HCT116 (cell line): ENCODE results near the gene ABRACL. TPM values are rescaled to one million over a fixed set of nuclear protein-coding genes. Genes with fewer than 3 reads are reported as not detected.
A peak's percentile ranks its signal among the peaks of the same experiment; 100 is the strongest.

Experiments used
- ATAC-seq: fragments of 200-7000 bp; cut with Tn5 transposase; 2 replicates; pipeline ENCODE4 v1.9.1; 2020; ENCODE audit warnings: mild to moderate bottlenecking, moderate library complexity
- BruUV-seq: library from RNA; stranded (reverse); fragments of 400-500 nt; replicated peaks from 2 replicates; lab custom pipeline; 2021; lab: Mats Ljungman, UMichigan
- CTCF ChIA-PET: fragments of 300-600 bp; sonication (Branson Sonifier 250); formaldehyde crosslinking; loops from one replicate; lab custom pipeline; 2021; ENCODE audit warnings: antibody characterized with exemption; lab: Charles Lee
- POLR2A ChIA-PET: fragments of 300-600, 350-600 bp; sonication (Branson Sonifier 250); formaldehyde crosslinking; loops from one replicate; lab custom pipeline; 2021; ENCODE audit warnings: antibody characterized with exemption; lab: Charles Lee
- RAD21 ChIA-PET, 2 experiments: fragments of 300-600 bp; sonication (Branson Sonifier 250); formaldehyde crosslinking; loops; one replicate each; lab custom pipeline; 2023; ENCODE audit warnings: low total read pairs in 2 of 2; ENCODE audit not compliant: uncharacterized antibody in 2 of 2, unreplicated experiment in 2 of 2, low non-redundant PET in 1 of 2; lab: Charles Lee
- DNase-seq: peaks from one replicate; pipeline ENCODE4 v3.0.0-alpha.2; 2010; ENCODE audit warnings: low read depth, low spot score
- H2AFZ ChIP-seq: fragments of 200-600 bp; shearing (Covaris generic), sonication (generic); 2 replicates; pipeline ENCODE4 v1.6.1; 2017; ENCODE audit warnings: low read depth, mixed run types, mixed read lengths, antibody characterized with exemption, low read length; ENCODE audit not compliant: poor library complexity, severe bottlenecking
- H3K27ac ChIP-seq: 2 replicates; pipeline ENCODE4 v1.5.1; 2012; ENCODE audit warnings: low read depth, low read length
- H3K27me3 ChIP-seq: fragments of 200-600 bp; sonication (generic); 2 replicates; pipeline ENCODE4 v1.6.1; 2016; ENCODE audit warnings: mixed run types, low read length, mixed read lengths; ENCODE audit not compliant: insufficient read depth
- H3K36me3 ChIP-seq, 2 experiments: fragments of 200-500 bp in 1 of 2; fragments of 200-600 bp in 1 of 2; sonication (Bioruptor generic) in 1 of 2; sonication (generic) in 1 of 2; 2 replicates each; pipeline versions ENCODE4 v1.5.1 to v1.6.1; 2014 to 2016; ENCODE audit warnings: low read length in 2 of 2, inconsistent platforms in 1 of 2, mixed read lengths in 1 of 2, mixed run types in 1 of 2; ENCODE audit not compliant: insufficient read depth in 2 of 2, control insufficient read depth in 1 of 2
- H3K4me1 ChIP-seq, 2 experiments: fragments of 200-600 bp in 1 of 2; sonication (generic) in 1 of 2; 2 replicates each; pipeline versions ENCODE4 v1.5.1 to v1.6.1; 2012 to 2017; ENCODE audit warnings: low read length in 2 of 2, inconsistent platforms in 1 of 2, mild to moderate bottlenecking in 1 of 2, mixed read lengths in 1 of 2, mixed run types in 1 of 2, moderate library complexity in 1 of 2; ENCODE audit not compliant: insufficient read depth in 2 of 2, control insufficient read depth in 1 of 2
- H3K4me2 ChIP-seq: fragments of 200-600 bp; sonication (generic); 2 replicates; pipeline ENCODE4 v1.6.1; 2017; ENCODE audit warnings: mixed run types, low read length, mixed read lengths
- H3K4me3 ChIP-seq, 2 experiments: fragments of 200-600 bp in 1 of 2; sonication (generic) in 1 of 2; replicated peaks in 1 of 2; 2 replicates each; pipeline ENCODE4 v1.5.1; 2011 to 2016; ENCODE audit warnings: low read length in 2 of 2, control low read depth in 1 of 2, low read depth in 1 of 2, mild to moderate bottlenecking in 1 of 2, mixed read lengths in 1 of 2, mixed run types in 1 of 2
- H3K79me2 ChIP-seq: fragments of 200-600 bp; sonication (generic); 2 replicates; pipeline ENCODE4 v1.6.1; 2017; ENCODE audit warnings: mild to moderate bottlenecking, mixed run types, low read length, moderate library complexity, mixed read lengths; ENCODE audit not compliant: insufficient read depth
- H3K9ac ChIP-seq: fragments of 200-600 bp; sonication (generic); 2 replicates; pipeline ENCODE4 v1.6.1; 2016; ENCODE audit warnings: low read length, mixed read lengths
- H3K9me2 ChIP-seq: fragments of 200-600 bp; sonication (generic), shearing (Covaris generic); 2 replicates; pipeline ENCODE4 v1.6.1; 2017; ENCODE audit warnings: mixed run types, mild to moderate bottlenecking, moderate library complexity; ENCODE audit not compliant: insufficient read depth
- H3K9me3 ChIP-seq, 2 experiments: fragments of 200-500 bp in 1 of 2; fragments of 200-600 bp in 1 of 2; sonication (Bioruptor generic) in 1 of 2; sonication (generic) in 1 of 2; 2 replicates each; pipeline ENCODE4 v1.6.1; 2014 to 2017; ENCODE audit warnings: low read length in 2 of 2, mixed read lengths in 2 of 2, inconsistent platforms in 1 of 2, low read depth in 1 of 2, mild to moderate bottlenecking in 1 of 2, mixed run types in 1 of 2, moderate library complexity in 1 of 2; ENCODE audit not compliant: control insufficient read depth in 1 of 2, insufficient read depth in 1 of 2
- H4K20me1 ChIP-seq: fragments of 200-600 bp; sonication (generic), shearing (Covaris generic); 2 replicates; pipeline ENCODE4 v1.6.1; 2017; ENCODE audit warnings: mixed run types, mild to moderate bottlenecking, moderate library complexity; ENCODE audit not compliant: insufficient read depth
- CBX3 ChIP-seq: IDR thresholded peaks from 2 replicates; pipeline ENCODE4 v1.6.1; 2012; ENCODE audit warnings: low read depth
- CTCF ChIP-seq, 3 experiments: fragments of 200-600 bp in 1 of 3; sonication (generic) in 1 of 3; IDR thresholded peaks in 2 of 3; conservative IDR thresholded peaks in 1 of 3; 2 replicates each; pipeline ENCODE4 v1.5.1; 2012 to 2017; ENCODE audit warnings: low read depth in 2 of 3, low read length in 2 of 3, antibody characterized with exemption in 1 of 3, borderline replicate concordance in 1 of 3, control low read depth in 1 of 3, mild to moderate bottlenecking in 1 of 3, mixed read lengths in 1 of 3, mixed run types in 1 of 3, moderate library complexity in 1 of 3; ENCODE audit not compliant: insufficient read depth in 1 of 3
- EGR1 ChIP-seq: IDR thresholded peaks from 2 replicates; pipeline ENCODE4 v1.6.1; 2012; ENCODE audit warnings: low read depth
- ELF1 ChIP-seq: IDR thresholded peaks from 2 replicates; pipeline ENCODE4 v1.6.1; 2012; ENCODE audit warnings: low read depth, borderline replicate concordance
- EZH2 ChIP-seq: fragments of 200-600 bp; sonication (generic); IDR thresholded peaks from 2 replicates; pipeline ENCODE4 v1.6.1; 2017; ENCODE audit warnings: antibody characterized with exemption, mixed run types
- JUND ChIP-seq: IDR thresholded peaks from 2 replicates; pipeline ENCODE4 v1.6.1; 2012
- POLR2AphosphoS5 ChIP-seq: IDR thresholded peaks from 2 replicates; pipeline ENCODE4 v1.6.1; 2011; ENCODE audit warnings: mild to moderate bottlenecking, low read depth, low read length, moderate library complexity
- TCF7L2 ChIP-seq: IDR thresholded peaks from 2 replicates; pipeline ENCODE4 v1.7.0; 2011; ENCODE audit warnings: borderline replicate concordance, inconsistent platforms; ENCODE audit not compliant: insufficient read depth, insufficient read length; ENCODE audit errors: extremely low read depth
- YY1 ChIP-seq: IDR thresholded peaks from 2 replicates; pipeline ENCODE4 v1.6.1; 2011; ENCODE audit warnings: low read length, low read depth, moderate library complexity, mild to moderate bottlenecking; ENCODE audit not compliant: insufficient replicate concordance; ENCODE audit errors: extremely low read depth
- ZNF274 ChIP-seq: fragments of 200-500 bp; sonication (Bioruptor generic); IDR thresholded peaks from 2 replicates; pipeline ENCODE4 v1.6.1; 2014; ENCODE audit warnings: mild to moderate bottlenecking, low read depth, low read length, inconsistent platforms
- intact Hi-C: fragments of 100-400 bp; cut with micrococcal nuclease; formaldehyde crosslinking; loops from 2 replicates; pipeline ENCODE4 v1.10.0; 2022
- total RNA-seq: library from RNA; stranded (reverse); gene quantifications from one replicate; pipeline ENCODE4 v1.2.1, GENCODE V29; 2021; ENCODE audit not compliant: unreplicated experiment

The ABRACL gene
- total RNA-seq, 1 experiment from 2014 or later, result 47.4 TPM

- no TSS peak for BruUV-seq
- peak overlapping the region; percentile 77; the same call in 1 of the 2 replicates for H3K4me2 ChIP-seq
Measured at GRCh38 chr6:138989098-138989983, 39.2 kb upstream of the ABRACL start.

More at GRCh38 chr6:138989098-138989983, 39.2 kb upstream of the ABRACL start:
- intact Hi-C loops, result loop anchor here (2.0 to 10.0 kb wide), 2 partner anchors 39 to 375 kb away; partner anchors contain the start of gene ABRACL
- Histone ChIP-seq H3K4me1 (peaks cover 16 to 33% of the 10 kb centered on the region in 2 experiments; a peak in 3 of 4 replicates), H3K36me3 (no peaks in the 10 kb centered on the region), H4K20me1 (no peaks in the 10 kb centered on the region; the same call in 1 of the 2 replicates), H3K9me2 (no peaks in the 10 kb centered on the region), H3K27me3 (no peaks in the 10 kb centered on the region), H3K4me3 (no peak overlapping the region), H3K27ac (no peak overlapping the region), H3K9me3 (no peaks in the 10 kb centered on the region), H3K9ac (0 out of 2 replicates have a peak overlapping the region, but pooled peaks have one; percentile 88), H3K79me2 (peaks cover 36% of the 10 kb centered on the region), H2AFZ (peak overlapping the region; percentile 33)
- CTCF ChIA-PET, result interaction anchor here (1.2 to 1.4 kb wide), 2 partner anchors 173 to 375 kb away, joined by 3 read pairs; no protein-coding TSS in a partner anchor
- RAD21 ChIA-PET, result no interaction called here
- TF ChIP-seq TCF7L2 (no peak), ELF1 (no peak), EGR1 (no peak), CTCF (IDR thresholded peaks at IDR 0.05 in 2 of 3, conservative IDR thresholded peaks at IDR 0.05 in 1 of 3; ENCODE audit: borderline replicate concordance in 1 of 3, insufficient read depth in 1 of 3, low read depth in 2 of 3, low read length in 2 of 3) (no peak), ZNF274 (no peak), YY1 (no peak), CBX3 (no peak), POLR2AphosphoS5 (no peak), EZH2 (no peak), JUND (no peak)
- POLR2A ChIA-PET, result no interaction called here
- DNase-seq, result no peak
- ATAC-seq, result no peak
